Small intestine (tissue), 16 donors: ENCODE data around the gene GOLGA8O. TPM values are rescaled to one million over a fixed set of nuclear protein-coding genes. Genes with fewer than 3 reads are reported as not detected.
"Not testable (repeated sequence)": the region's sequence is repeated elsewhere in the genome, so short reads cannot be mapped to it uniquely, and the experiment has no call there.

ENCODE experiments used
- DNase-seq, 2 donors: peaks; one replicate each; pipeline versions ENCODE4 v3.0.0 to v3.0.0-alpha.2; 2013
- FAIRE-seq: peaks from 2 replicates; lab custom pipeline; 2012; peaks lifted over from hg19 to GRCh38; lab: Jason Lieb, UNC
- H3K27ac ChIP-seq, 3 donors: one replicate each; pipeline ENCODE4 v1.5.1; 2013; ENCODE audit warnings: low read length in 2 of 3, mild to moderate bottlenecking in 2 of 3, control low read depth in 1 of 3, inconsistent platforms in 1 of 3, low read depth in 1 of 3, moderate library complexity in 1 of 3
- H3K27me3 ChIP-seq, 3 donors: one replicate each; pipeline ENCODE4 v1.6.1; 2013; ENCODE audit warnings: low read length in 3 of 3, inconsistent platforms in 1 of 3; ENCODE audit not compliant: control insufficient read depth in 3 of 3, insufficient read depth in 3 of 3
- H3K36me3 ChIP-seq, 3 donors: one replicate each; pipeline ENCODE4 v1.6.1; 2013; ENCODE audit warnings: low read length in 3 of 3, inconsistent platforms in 1 of 3, low read depth in 1 of 3, mild to moderate bottlenecking in 1 of 3, moderate library complexity in 1 of 3; ENCODE audit not compliant: control insufficient read depth in 3 of 3, insufficient read depth in 2 of 3
- H3K4me1 ChIP-seq, 3 donors: one replicate each; pipeline ENCODE4 v1.6.1; 2013; ENCODE audit warnings: low read length in 2 of 3, inconsistent platforms in 1 of 3, low read depth in 1 of 3, mild to moderate bottlenecking in 1 of 3, moderate library complexity in 1 of 3; ENCODE audit not compliant: control insufficient read depth in 3 of 3, insufficient read depth in 2 of 3
- H3K4me3 ChIP-seq, 3 donors: one replicate each; pipeline ENCODE4 v1.5.1; 2013; ENCODE audit warnings: low read length in 3 of 3, control low read depth in 1 of 3, inconsistent platforms in 1 of 3, low read depth in 1 of 3, mild to moderate bottlenecking in 1 of 3, moderate library complexity in 1 of 3
- H3K9me3 ChIP-seq, 2 donors: one replicate each; pipeline ENCODE4 v1.6.1; 2013; ENCODE audit warnings: low read depth in 1 of 2, low read length in 1 of 2; ENCODE audit not compliant: control insufficient read depth in 2 of 2, insufficient read depth in 1 of 2
- WGBS, 3 donors: extraction: QIAGEN DNeasy Blood & Tissue Kit; methylation state at CpG; one replicate each; pipeline ENCODE4 v1.1.7; 2013; 5-methylcytosine and 5-hydroxymethylcytosine counted together
- long read RNA-seq, 10 donors: transcript quantifications; one replicate each; lab custom pipeline, GENCODE V29; 2026
- polyA plus RNA-seq, 4 donors: library from polyadenylated mRNA; stranded (reverse) in 3 of 4; unstranded in 1 of 4; fragments of 200-250 nt in 3 of 4; fragments of 120-200 nt in 1 of 4; gene quantifications; one replicate each; pipeline versions ENCODE4 v1.2.1 to v1.2.3, GENCODE V29; 2013
- donor health status: healthy with polysubstance abuse.
- donor health status: control.
- donor health status: control.
- donor health status: Bipolar disorder and iron deficiency.
- donor health status: healthy.

Gene GOLGA8O
- under 1 TPM in 3 of 4 donors, not detected in 1; 0.15 to 0.27 (median 0.21) TPM for polyA plus RNA-seq
- long read RNA-seq, donor 1: 0 reads
- long read RNA-seq, donor 2: 0 reads
- long read RNA-seq, donor 3: 0 reads
- long read RNA-seq, donor 4: 0 reads
- long read RNA-seq, donor 5: 0 reads
- long read RNA-seq, donor 6: 0 reads
- long read RNA-seq, donor 7: 0 reads
- long read RNA-seq, donor 8: 0 reads
- long read RNA-seq, donor 9: 0 reads
- long read RNA-seq, donor 10: 0 reads

DNA sequence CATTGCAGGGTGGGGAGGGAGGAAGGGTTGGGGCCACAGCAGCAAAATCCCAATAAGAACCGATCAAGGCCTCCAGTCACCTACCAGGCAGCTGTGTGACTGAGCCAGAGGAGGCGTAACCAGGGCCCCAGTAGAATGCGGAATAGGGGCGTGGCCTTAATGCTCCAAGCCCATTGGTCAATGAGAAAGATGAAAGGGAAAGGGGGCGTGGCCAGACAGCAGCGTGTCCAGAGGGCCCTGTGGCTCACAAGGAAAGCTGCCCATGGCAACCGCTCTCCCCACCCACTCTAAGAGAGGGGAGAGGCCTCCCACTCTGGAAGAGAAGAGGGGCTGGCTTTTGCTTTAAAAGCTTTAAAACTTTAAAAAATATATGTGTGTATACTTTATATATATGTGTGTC, at the start of gene GOLGA8O:
Gene GOLGA8O, minus strand, starts transcription at position 101 of the 400 bp plus-strand sequence. Its CDS starts 98 bp downstream, at position 3.
- H3K4me3 ChIP-seq, H3K27ac ChIP-seq, DNase-seq, H3K9me3 ChIP-seq, H3K27me3 ChIP-seq, H3K36me3 ChIP-seq, FAIRE-seq, H3K4me1 ChIP-seq: not testable (repeated sequence)
- no CpG with 5 or more reads among the region's 7 CpGs for WGBS, 3 donors

DNA sequence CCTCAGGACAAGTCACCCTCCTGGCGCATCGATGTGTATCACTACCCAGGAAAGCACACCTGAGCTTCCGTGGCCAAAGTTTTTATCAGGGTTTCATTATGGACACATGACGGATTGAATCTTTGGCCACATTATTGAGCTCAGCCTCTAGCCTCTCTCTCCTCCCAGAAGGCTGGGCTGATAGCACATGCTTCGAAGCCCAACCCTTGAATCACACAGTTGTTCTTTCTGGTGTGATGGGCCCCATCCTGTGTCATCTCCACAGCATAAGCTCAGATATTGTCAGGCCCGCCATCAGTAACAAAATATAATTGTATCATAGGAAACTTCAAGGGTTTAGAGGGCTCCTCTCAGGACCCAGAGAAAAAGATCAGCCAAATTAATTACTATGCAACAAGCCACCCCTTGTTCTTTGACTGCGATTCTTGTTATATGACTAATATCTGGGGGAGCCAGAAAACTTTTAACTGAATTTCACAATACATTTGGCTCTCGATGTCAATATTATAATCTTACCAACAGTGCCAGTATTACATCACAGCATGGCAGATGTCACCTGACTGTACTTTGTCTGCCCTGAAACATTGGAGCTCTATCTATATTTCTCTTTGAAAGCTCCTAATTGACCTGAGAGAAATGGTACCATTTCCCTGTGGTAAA, 48.8 kb upstream of the GOLGA8O start:
- no CpG with 5 or more reads among the region's 8 CpGs for WGBS, 3 donors
- H3K36me3 ChIP-seq, H3K4me1 ChIP-seq, H3K9me3 ChIP-seq, H3K27ac ChIP-seq, DNase-seq, FAIRE-seq, H3K4me3 ChIP-seq, H3K27me3 ChIP-seq: not testable (repeated sequence)

DNA sequence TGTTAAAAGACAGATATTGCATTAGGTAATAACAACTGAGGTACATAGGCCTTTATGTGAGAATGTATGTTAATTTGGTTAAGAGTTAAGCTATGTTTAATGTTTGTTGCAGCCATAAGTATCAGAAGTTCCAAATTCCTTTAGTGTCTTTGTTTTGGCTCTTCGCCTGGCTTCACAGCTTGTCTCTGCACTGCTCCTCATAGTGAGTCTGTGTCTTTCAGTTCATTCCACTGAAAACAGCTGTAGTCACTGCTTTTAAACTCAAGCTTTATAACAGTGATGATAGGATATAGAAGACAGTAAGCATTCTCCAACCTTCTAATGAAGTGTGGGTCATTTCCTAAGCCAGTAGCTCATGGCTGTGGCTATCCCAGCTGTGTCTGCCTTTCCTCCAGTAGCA, 47.5 kb upstream of the GOLGA8O start:
- not testable (repeated sequence) for H3K27me3 ChIP-seq, H3K4me3 ChIP-seq, H3K9me3 ChIP-seq, FAIRE-seq, H3K4me1 ChIP-seq, H3K36me3 ChIP-seq, H3K27ac ChIP-seq
- DNase-seq: peak in 1 of 2 donors; percentile 0
- 60 to 85% (median 77%) methylated on average over 1 of the region's 1 CpG for WGBS, 3 donors

DNA sequence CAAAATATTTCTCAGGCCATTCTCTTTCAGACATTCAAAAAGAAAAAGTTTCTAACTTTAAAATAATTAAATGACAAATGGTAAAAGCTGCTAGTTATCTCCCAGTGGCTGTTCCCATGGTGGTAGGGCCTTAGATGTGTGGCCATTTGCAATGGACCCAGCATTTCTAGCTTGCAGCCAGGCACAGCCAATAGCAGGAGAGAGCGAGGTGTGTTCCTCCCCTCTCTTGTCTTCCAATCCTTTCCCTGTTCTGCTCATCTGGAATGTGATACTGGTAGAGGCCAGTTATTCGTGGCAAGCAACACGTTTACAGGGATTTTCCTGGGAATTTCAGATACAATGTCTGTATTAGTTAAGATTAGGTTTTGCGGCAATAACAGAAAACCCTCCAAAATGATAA, 37.3 kb upstream of the GOLGA8O start:
- not testable (repeated sequence) for FAIRE-seq, H3K4me1 ChIP-seq, H3K27me3 ChIP-seq, H3K4me3 ChIP-seq, H3K9me3 ChIP-seq, H3K27ac ChIP-seq, H3K36me3 ChIP-seq, DNase-seq
- no CpG with 5 or more reads among the region's 4 CpGs for WGBS, 3 donors

DNA sequence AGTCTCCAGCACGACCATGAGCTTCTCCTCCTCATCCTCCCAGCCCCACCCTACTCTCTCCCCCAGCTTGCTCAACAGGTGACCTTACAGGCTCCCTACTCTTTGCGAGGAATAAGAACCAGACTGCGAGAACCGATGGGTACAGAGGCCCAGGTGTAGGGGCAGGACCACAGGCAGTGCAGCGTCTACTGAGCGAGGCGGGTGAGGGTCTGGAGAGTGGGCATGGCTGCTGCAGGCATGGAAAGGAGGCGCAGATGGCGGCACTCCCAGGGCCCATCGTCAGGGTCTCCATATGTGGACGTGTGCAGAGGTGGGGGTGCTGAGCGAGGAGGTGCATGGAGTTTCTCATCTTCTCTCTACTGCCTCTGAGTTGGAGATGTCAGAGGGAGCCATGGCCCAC, 31.0 kb upstream of the GOLGA8O start:
- not testable (repeated sequence) for H3K4me3 ChIP-seq, H3K4me1 ChIP-seq, H3K27ac ChIP-seq, H3K9me3 ChIP-seq, DNase-seq, H3K36me3 ChIP-seq, H3K27me3 ChIP-seq, FAIRE-seq
- 89 to 91% (median 90%) methylated on average over 8 to 11 of the region's 12 CpGs for WGBS, 3 donors

GRCh38 chr15:32483377-32483776, 27.9 kb upstream of the GOLGA8O start:
- H3K4me1 ChIP-seq, H3K27ac ChIP-seq, H3K9me3 ChIP-seq, FAIRE-seq, H3K36me3 ChIP-seq, H3K27me3 ChIP-seq, DNase-seq, H3K4me3 ChIP-seq: not testable (repeated sequence)
- 0 to 58% (median 37%) methylated on average over 1 to 4 of the region's 6 CpGs for WGBS, 3 donors

DNA sequence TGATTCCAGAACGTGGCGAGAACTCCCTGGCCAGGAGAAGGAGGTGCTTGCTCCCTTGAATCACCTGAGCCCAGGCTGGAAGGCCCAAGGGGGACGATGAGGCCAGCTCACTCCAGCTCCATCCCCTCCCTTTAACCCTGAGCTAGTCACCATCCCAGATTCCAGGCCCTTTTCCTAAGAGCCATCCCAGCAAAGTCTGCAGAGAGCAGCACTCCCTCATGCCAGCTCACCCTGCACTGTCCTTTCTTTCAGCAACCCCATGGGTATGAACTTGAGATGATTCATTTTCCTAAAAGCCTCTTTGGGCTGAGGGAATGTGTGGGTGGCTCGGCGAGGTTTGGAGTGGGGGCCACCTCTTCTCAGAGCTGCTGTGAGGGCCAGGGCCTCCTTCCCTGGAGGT, 26.2 kb upstream of the GOLGA8O start:
- H3K36me3 ChIP-seq, H3K4me1 ChIP-seq, DNase-seq, H3K27me3 ChIP-seq, H3K27ac ChIP-seq, H3K9me3 ChIP-seq, H3K4me3 ChIP-seq, FAIRE-seq: not testable (repeated sequence)
- no CpG with 5 or more reads among the region's 5 CpGs for WGBS, 3 donors

GRCh38 chr15:32468076-32468475, 12.6 kb upstream of the GOLGA8O start:
- not testable (repeated sequence) for H3K4me1 ChIP-seq, H3K36me3 ChIP-seq, H3K27me3 ChIP-seq, H3K9me3 ChIP-seq, H3K27ac ChIP-seq, FAIRE-seq, DNase-seq, H3K4me3 ChIP-seq
- 94 to 98% (median 98%) methylated on average over 12 to 18 of the region's 23 CpGs for whole genome bisulfite sequencing, 3 donors
